ENCODE results near the gene WSB1. TPM values are rescaled to one million over a fixed set of nuclear protein-coding genes. Genes with fewer than 3 reads are reported as not detected.

Gene WSB1
- total RNA-seq, 3 donors from 2014 or later = 65.9 to 76.9 (median 73.2) TPM

DNA sequence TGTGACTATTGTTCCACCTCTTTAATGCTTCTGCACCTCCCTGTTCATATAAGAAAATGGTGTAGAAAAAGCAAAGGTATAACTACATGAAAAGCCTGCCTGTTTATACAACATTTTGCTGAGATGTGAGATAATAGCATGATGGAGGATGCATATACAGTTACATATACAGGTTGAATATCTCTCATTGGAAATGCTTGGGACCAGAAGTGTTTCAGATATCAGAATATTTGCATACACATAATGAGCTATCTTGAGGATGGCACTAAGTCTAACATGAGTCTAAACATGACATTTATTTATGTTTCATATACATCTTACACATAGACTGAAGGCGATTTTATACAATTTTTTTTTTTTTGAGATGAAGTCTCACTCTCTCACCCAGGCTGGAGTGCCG is 5.7 kb upstream of the WSB1 start:
- DNase-seq (no peak), ATAC-seq (no peak)
- Mint-ChIP-seq H3K36me3 (ENCODE audit: insufficient read depth) (no peaks in the 10 kb centered on the region), H3K27me3 (ENCODE audit: low read depth) (peaks cover 3% of the 10 kb centered on the region), H3K9me3 (no peaks in the 10 kb centered on the region), H3K4me1 (ENCODE audit: low read depth) (peaks cover 8% of the 10 kb centered on the region), H3K4me3 (no peak overlapping the region)

DNA sequence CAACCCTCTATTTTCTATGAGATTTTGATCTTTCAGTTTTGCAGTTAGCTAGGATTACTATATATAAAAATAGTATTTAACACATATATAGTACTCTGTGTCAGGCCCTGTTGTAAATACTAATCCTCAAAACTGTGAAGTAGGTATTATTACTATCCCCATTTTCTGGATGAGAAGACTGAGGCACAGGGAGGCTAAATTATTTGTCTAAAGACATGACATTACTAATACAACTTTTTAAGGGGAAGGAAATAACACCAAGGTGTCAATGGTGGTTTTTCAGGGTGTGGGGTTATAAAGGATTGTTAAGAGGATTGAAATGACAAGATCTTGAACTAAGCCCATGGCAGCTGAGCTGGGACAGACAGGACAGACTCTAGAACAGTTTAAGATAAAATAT is 4.1 kb upstream of the WSB1 start:
- DNase-seq (no peak), ATAC-seq (no peak)
- H3K27me3 Mint-ChIP-seq (ENCODE audit: low read depth) = peaks cover 3% of the 10 kb centered on the region
- H3K4me1 Mint-ChIP-seq (ENCODE audit: low read depth) = peaks cover 8% of the 10 kb centered on the region
- no peak overlapping the region for H3K4me3 Mint-ChIP-seq
- no peaks in the 10 kb centered on the region for H3K36me3 Mint-ChIP-seq (ENCODE audit: insufficient read depth)
- no peaks in the 10 kb centered on the region for H3K9me3 Mint-ChIP-seq

DNA sequence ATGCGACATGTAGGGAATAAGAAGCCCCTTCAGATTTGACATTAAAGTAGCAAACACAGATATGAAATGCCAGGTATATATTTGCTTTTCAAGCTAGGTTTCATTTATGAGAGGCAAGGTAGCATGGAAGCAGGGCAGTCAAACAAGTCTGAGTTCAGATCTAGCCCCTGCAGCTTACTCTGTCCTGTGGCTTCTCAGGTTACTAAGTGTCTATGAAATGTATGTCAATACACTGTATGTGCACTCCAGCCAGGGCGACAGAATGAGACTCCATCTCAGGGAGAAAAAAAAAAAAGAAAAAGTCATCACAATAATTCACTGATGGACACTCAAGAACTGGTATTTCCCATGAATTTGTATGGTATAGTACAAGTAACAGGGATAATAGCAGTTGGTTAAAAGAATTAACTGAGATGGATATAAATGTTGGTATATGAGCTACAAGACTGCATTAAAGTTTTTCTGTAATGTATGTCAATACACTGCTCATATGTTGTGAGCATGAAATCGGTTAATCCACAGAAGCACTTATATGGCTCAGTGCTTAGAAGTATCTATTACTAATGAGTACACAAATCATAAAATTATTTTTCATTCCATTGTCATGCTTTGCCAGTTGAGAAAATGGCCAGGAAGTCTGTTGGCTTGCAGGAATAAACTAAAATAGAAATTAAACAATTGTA is 2.9 kb upstream of the WSB1 start:
- no peak for ATAC-seq
- Mint-ChIP-seq H3K4me1 (ENCODE audit: low read depth) (peaks cover 15% of the 10 kb centered on the region), H3K36me3 (ENCODE audit: insufficient read depth) (no peaks in the 10 kb centered on the region), H3K9me3 (no peaks in the 10 kb centered on the region), H3K4me3 (no peak overlapping the region), H3K27me3 (ENCODE audit: low read depth) (peaks cover 3% of the 10 kb centered on the region)
- no peak for DNase-seq

DNA sequence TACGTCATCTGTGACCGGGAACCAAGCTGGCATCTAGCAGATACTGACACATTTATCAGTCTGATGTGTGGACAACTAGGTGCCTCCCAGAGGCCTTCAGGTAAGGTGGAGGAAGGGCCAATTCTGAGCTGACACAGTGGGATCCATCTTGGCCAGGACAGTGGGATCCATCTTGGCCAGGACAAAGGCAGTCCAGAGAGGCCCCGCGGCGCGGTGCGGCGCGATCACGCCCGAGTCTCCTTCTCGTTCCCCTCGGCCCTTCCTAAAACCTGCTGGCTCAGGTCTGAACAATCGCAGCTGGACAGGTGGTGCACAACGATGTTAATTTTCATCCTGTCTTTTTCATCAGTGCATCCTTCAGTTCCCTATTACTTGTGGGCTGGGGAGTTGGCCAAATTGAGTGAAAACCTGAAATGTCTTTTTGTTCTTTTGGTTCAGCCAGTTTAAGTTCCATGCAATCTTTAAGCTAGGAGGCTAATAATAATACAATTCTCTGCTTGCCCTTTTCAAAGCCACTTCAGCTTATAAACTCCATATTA is 486 bp upstream of the WSB1 start:
- Mint-ChIP-seq H3K4me1 (ENCODE audit: low read depth) (peaks cover 36% of the 10 kb centered on the region), H3K27me3 (ENCODE audit: low read depth) (no peaks in the 10 kb centered on the region), H3K9me3 (no peaks in the 10 kb centered on the region), H3K36me3 (ENCODE audit: insufficient read depth) (no peaks in the 10 kb centered on the region), H3K4me3 (peak overlapping the region; percentile 98)
- DNase-seq (no peak), ATAC-seq (no peak)

DNA sequence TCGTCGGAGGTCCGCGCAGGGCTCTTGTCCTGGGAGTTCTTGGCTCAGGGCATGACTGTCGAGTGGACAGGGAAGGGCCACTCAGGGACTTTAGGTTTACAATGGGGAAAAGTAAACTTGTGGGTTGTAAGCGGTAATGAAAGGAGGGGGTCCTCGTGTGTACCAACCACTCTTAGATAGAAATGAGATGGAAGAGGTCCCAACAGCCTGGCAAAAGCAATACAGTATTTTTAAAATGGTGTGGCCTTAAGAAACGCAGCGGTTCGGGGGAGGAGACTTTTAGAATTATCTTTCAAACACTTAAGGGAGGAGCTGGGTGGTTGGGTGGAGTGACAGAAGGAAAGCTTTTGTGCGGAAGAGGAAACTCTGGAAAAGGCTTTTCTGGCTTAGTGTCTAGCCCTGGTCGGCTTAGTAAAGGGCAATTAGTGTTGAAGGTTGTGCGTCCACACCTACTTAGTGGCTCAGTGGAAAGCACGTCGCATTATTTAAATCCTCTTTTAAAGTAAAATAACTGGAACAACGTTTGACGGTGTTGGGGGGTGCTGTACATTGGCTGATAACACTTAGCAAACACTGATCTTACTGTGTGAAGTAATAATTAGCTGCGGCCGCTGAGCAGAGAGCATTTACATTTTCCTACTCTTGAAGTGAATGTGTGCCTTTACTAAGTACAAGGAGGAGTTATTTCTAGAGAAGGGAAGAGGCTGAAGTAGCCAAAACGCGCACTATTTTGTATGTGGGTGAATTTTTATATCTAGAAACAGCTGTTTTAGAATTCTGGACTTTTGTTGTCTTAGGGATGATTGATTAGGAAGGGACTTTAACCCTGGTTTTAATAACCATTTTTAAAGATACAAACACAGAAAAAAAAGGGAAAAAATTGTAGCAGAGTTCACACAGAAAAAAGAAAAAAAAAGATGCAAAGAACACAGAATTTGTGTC is 1.0 kb downstream of the WSB1 start:
- Mint-ChIP-seq H3K4me3 (peak overlapping the region; percentile 98), H3K9me3 (no peaks in the 10 kb centered on the region), H3K27me3 (ENCODE audit: low read depth) (no peaks in the 10 kb centered on the region), H3K36me3 (ENCODE audit: insufficient read depth) (no peaks in the 10 kb centered on the region), H3K4me1 (ENCODE audit: low read depth) (peaks cover 47% of the 10 kb centered on the region)
- DNase-seq (peak; percentile 12), ATAC-seq (peak; percentile 30 to 38)

DNA sequence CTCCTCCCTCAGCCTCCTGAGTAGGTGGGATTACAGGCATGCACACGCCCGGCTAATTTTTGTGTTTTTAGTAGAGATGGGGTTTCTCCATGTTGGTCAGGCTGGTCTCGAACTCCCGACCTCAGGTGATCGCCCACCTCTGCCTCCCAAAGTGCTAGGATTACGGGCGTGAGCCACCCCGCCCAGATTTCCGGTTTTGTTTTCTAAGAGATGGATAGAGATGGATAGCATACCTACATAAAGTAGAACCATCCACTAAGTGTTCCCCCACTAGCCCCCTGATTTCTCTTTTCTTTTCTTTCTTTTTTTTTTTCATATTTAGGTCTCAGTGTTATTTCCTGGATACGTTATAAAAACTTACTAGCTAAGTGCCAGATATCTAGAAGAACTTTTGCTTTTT is 2.0 kb downstream of the WSB1 start:
- ATAC-seq (no peak), DNase-seq (no peak)
- no peaks in the 10 kb centered on the region for H3K9me3 Mint-ChIP-seq
- H3K4me3 Mint-ChIP-seq = peak overlapping the region; percentile 98
- H3K27me3 Mint-ChIP-seq (ENCODE audit: low read depth) = no peaks in the 10 kb centered on the region
- H3K36me3 Mint-ChIP-seq (ENCODE audit: insufficient read depth) = no peaks in the 10 kb centered on the region
- H3K4me1 Mint-ChIP-seq (ENCODE audit: low read depth) = peaks cover 49% of the 10 kb centered on the region

DNA sequence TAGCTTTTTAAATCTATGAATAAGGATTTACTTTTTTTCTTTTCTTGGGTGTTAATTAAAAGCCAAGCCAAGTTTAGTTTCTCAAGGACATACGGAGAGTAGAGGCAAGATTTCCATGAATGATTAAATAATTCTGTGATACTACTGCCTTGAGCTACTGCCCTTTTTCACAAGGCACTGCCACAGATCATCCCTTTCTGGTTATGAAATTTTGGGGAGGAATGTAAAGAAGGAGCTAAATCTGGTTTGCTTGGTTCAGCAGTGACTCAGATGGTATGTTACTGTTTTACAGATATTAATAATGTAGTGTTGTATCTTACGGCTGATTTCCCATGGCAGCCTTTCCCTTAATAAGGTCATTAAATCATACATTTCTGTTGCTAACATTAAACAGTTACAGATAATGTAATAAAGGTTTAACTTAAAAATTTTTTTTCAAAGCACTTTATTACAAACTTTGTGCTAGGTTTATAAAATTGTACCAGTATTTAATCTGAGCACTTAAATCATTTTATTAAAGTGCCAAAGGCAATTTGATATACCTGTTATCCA is 2.6 kb downstream of the WSB1 start:
- peaks cover 54% of the 10 kb centered on the region for H3K4me1 Mint-ChIP-seq (ENCODE audit: low read depth)
- H3K27me3 Mint-ChIP-seq (ENCODE audit: low read depth) = no peaks in the 10 kb centered on the region
- peak overlapping the region; percentile 98 for H3K4me3 Mint-ChIP-seq
- ATAC-seq (no peak), DNase-seq (no peak)
- H3K9me3 Mint-ChIP-seq = no peaks in the 10 kb centered on the region
- H3K36me3 Mint-ChIP-seq (ENCODE audit: insufficient read depth) = no peaks in the 10 kb centered on the region

DNA sequence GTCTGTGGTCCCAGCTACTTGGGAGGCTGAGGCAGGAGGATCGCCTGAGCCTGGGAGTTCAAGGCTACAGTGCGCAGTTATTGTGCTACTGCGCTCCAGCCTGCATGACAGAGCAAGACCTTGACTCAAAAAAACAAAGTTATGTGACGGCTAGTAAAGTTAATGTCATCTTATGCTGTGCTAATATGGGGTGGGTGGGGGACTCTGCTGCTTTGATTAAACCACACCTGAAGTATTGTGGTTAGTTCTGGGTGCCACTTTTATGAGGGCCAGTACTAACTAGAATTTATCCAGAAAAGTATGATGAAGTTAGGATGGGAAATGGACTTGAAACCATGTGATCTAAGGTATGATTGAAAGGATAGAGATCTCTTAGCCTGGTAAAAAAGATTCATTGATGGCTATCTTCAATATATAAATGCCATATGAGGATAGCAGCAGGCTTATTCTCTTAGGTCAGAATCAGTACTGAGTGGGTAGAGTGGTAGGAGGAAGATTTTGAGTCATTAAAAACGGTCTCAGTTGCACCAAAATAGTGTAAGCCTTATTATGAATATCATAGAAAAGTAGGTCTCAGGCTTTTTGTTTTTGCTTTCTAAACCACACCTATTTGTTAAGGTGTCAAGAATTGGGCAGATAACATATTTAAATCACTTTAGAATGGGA is 5.6 kb downstream of the WSB1 start:
- Mint-ChIP-seq H3K27me3 (ENCODE audit: low read depth) (no peaks in the 10 kb centered on the region), H3K4me1 (ENCODE audit: low read depth) (peaks cover 66% of the 10 kb centered on the region), H3K4me3 (peak overlapping the region; percentile 6), H3K9me3 (no peaks in the 10 kb centered on the region), H3K36me3 (ENCODE audit: insufficient read depth) (peaks cover 5% of the 10 kb centered on the region)
- ATAC-seq = peak in 1 of 2 donors; percentile 22
- no peak for DNase-seq

DNA sequence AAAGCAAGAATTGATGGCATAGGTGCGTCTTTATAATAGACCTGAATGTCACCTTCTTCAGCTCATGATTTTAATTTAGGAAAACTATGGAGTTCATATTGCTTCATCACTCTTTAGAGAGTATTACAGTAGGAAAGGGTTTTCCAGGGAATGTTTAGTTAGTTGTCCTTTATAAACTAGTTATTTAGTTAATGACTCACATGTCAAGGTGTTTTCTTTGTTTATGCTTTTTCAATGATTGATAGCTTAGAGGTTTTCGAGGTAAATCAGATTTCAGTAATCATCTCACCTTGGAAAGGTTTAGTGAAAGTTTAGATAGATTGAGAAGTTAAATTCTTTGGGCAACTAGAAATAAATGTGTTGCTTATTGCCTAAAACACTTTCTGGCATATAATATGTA is 9.8 kb downstream of the WSB1 start:
- Mint-ChIP-seq H3K4me3 (no peak overlapping the region), H3K27me3 (ENCODE audit: low read depth) (no peaks in the 10 kb centered on the region), H3K4me1 (ENCODE audit: low read depth) (peaks cover 39% of the 10 kb centered on the region), H3K9me3 (no peaks in the 10 kb centered on the region), H3K36me3 (ENCODE audit: insufficient read depth) (peaks cover 16% of the 10 kb centered on the region)
- DNase-seq (no peak), ATAC-seq (no peak)

DNA sequence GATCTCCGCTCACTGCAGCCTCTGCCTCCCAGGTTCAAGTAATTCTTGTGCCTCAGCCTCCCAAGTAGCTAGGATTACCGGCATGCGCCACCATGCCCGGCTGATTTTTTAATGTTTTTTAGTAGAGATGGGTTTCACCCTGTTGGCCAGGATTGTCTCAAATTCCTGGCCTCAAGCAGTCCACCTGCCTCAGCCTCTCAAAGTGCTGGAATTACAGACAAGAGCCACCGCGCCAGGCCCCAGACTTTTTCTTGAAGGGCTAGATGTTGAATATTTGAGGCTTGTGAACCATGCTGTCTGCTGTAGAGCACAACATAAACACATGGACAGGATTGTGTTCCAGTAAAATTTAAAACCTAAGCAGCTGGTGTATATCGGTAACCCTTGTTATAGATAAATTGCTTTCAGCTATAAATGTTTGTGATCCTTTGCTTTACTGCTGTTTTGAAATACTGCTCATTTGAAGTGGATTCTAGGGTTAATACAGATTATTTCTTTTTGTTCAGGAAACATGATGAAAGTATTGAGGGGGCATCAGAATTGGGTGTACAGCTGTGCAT is 12.4 kb downstream of the WSB1 start:
- DNase-seq = no peak
- Mint-ChIP-seq H3K27me3 (ENCODE audit: low read depth) (no peaks in the 10 kb centered on the region), H3K36me3 (ENCODE audit: insufficient read depth) (peaks cover 27% of the 10 kb centered on the region), H3K9me3 (no peaks in the 10 kb centered on the region), H3K4me3 (no peak overlapping the region), H3K4me1 (ENCODE audit: low read depth) (peaks cover 22% of the 10 kb centered on the region)
- no peak for ATAC-seq

DNA sequence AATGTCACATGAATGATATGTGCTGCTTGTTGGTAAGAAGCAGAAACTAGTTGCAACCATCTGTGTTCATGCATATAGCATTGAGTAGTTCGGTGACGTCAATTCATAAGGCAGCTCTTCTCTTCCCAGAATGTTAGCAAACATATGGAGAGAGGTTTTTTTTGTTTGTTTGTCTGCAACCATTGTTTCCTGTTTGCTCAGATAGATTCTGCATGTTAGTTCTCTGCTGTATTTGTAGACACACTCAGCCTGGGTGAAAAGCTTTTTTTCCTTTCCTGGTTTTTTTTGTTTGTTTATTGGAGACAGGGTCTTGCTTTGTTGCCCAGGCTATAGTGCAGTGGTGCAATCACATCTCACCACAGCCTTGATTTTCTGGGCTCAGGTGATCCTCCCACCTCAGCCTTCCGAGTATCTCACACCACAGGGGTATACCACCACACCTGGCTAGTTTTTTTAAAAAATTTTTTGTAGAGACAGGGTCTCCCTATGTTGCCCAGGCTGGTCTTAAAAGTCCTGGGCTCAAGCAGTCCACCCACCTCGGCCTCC is 16.7 kb downstream of the WSB1 start:
- DNase-seq (no peak), ATAC-seq (no peak)
- no peak overlapping the region for H3K4me3 Mint-ChIP-seq
- H3K9me3 Mint-ChIP-seq = no peaks in the 10 kb centered on the region
- H3K36me3 Mint-ChIP-seq (ENCODE audit: insufficient read depth) = peaks cover 45% of the 10 kb centered on the region
- peaks cover 3% of the 10 kb centered on the region for H3K4me1 Mint-ChIP-seq (ENCODE audit: low read depth)
- no peaks in the 10 kb centered on the region for H3K27me3 Mint-ChIP-seq (ENCODE audit: low read depth)

DNA sequence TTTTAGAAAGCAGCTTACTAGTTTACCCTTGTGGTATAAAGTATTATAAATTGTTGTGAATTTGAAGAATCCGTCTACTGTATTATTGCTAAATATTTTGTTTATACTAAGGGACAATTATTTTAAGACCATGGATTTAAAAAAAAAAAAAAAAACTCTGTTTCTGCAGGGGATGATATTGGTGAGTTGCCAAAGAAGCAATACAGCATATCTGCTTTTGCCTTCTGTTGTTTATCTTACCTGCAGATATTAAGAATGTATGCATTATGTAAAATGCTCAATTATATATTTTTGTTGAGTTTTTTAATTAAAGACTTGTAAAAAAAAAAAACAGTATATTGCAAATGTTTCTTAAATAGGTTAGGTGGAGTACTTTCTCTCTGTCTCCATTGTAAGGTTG is 19.4 kb downstream of the WSB1 start:
- Mint-ChIP-seq H3K4me1 (ENCODE audit: low read depth) (no peaks in the 10 kb centered on the region), H3K36me3 (ENCODE audit: insufficient read depth) (peaks cover 44% of the 10 kb centered on the region), H3K27me3 (ENCODE audit: low read depth) (no peaks in the 10 kb centered on the region), H3K9me3 (no peaks in the 10 kb centered on the region), H3K4me3 (no peak overlapping the region)
- ATAC-seq (no peak), DNase-seq (no peak)

DNA sequence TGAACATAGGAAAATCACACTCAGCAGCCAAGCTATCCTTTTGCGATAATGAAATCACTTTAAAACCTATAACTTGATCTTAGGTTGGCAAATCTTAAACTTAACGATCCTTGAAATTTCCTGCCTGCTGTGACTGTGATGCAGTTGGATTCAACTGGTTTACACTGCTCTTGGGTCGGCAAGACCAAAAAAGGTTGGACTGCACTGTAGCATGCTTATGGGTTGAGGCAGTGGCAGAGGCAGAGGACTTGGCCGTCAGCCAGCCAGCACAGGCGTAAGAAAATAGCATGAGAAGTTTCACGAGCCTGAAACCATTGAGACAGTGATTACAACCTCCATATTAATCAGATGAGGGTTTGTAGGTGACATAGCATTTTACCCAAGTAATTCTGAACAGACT is 21.4 kb downstream of the WSB1 start:
- H3K4me1 Mint-ChIP-seq (ENCODE audit: low read depth) = no peaks in the 10 kb centered on the region
- H3K9me3 Mint-ChIP-seq = no peaks in the 10 kb centered on the region
- no peaks in the 10 kb centered on the region for H3K27me3 Mint-ChIP-seq (ENCODE audit: low read depth)
- DNase-seq (no peak), ATAC-seq (no peak)
- H3K4me3 Mint-ChIP-seq = no peak overlapping the region
- peaks cover 39% of the 10 kb centered on the region for H3K36me3 Mint-ChIP-seq (ENCODE audit: insufficient read depth)
